Measurements from ENCODE around the gene FCGR3A.
"Not testable (repeated sequence)": the region's sequence is repeated elsewhere in the genome, so short reads cannot be mapped to it uniquely, and the experiment has no call there.

Gene FCGR3A

DNA sequence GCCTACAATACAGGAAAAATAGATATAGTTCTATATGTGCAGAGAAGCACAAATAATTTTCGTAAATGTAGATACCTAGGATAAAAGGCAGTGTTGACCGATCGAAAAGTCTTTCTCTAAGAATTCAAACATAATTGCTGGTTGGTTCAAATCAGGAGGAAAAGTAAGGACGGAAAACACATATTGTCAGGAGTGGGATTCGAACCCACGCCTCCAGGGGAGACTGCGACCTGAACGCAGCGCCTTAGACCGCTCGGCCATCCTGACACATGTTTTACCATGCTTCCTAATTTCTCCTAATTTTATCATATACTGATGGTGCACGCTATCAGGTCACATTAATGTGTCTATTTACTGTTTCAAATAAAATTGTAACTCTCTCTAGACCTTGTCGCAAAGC is 19.5 kb downstream of the FCGR3A start:
- H3K27me3 ChIP-seq (ENCODE audit: control insufficient read depth, insufficient read depth, low read length); H3K36me3 ChIP-seq (ENCODE audit: control insufficient read depth, insufficient read depth, low read length); H3K4me2 ChIP-seq (ENCODE audit: low read length); H3K9me3 ChIP-seq (ENCODE audit: control insufficient read depth, low read length); H3K4me1 ChIP-seq; H3K79me2 ChIP-seq; H3K9ac ChIP-seq; H3K27ac ChIP-seq; H2AFZ ChIP-seq: not testable (repeated sequence)
- H3K4me3 ChIP-seq (ENCODE audit: low read depth, low read length) = peak overlapping the region; percentile 68

DNA sequence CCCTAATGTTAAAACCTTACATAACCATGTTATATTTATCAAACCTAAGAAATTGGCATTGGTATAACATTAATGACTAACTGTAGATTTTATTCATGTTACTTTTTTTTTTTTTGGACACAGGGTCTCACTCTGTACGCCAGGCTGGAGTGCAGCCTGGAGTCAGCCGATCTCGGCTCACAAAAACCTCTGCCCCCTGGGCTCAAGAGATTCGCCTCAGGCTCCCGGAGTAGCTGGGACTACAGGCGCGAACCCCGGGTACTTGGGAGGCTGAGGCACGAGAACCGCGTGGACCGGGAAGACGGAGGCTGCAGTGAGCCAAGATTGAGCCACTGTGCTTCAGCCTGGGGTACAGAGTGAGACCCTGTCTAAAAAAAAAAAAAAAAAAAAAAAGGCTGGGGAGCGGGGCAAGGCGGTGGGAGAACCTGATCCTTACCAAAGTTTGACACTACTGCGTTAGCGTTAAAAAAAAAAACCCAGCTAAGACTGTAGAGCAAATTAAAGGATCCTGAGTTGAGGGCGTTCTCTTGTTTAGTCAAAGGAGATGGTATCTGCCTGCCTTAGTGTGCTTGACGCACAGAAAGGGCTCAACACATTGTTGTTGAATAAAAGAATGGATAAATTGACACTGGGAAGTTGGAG is 20.0 kb downstream of the FCGR3A start:
- H2AFZ ChIP-seq; H3K27me3 ChIP-seq (ENCODE audit: control insufficient read depth, insufficient read depth, low read length); H3K4me1 ChIP-seq; H3K4me3 ChIP-seq (ENCODE audit: low read depth, low read length); H3K27ac ChIP-seq; H3K36me3 ChIP-seq (ENCODE audit: control insufficient read depth, insufficient read depth, low read length); H3K4me2 ChIP-seq (ENCODE audit: low read length); H3K9me3 ChIP-seq (ENCODE audit: control insufficient read depth, low read length); H3K79me2 ChIP-seq; H3K9ac ChIP-seq: not testable (repeated sequence)

DNA sequence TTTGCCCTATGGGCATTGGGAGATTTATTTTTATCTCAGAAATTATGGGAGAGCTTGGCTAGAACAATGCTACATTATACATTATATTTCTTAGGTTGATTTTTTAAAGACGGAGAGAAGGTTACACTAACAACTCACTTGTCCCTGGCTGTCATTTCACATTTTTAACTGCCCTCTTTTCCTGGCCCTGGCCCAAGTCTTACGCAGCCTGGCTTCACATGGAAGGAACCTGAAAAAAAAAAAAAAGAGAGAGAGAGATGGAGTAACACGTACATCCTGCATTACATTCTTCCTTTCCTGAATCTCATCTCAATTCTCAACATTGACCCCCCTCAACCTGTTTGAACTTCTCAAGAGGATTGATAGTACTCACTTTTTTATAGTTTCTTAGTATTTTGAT is 21.1 kb downstream of the FCGR3A start:
- not testable (repeated sequence) for H3K9ac ChIP-seq; H3K27me3 ChIP-seq (ENCODE audit: control insufficient read depth, insufficient read depth, low read length); H3K36me3 ChIP-seq (ENCODE audit: control insufficient read depth, insufficient read depth, low read length); H3K4me1 ChIP-seq; H3K79me2 ChIP-seq; H3K27ac ChIP-seq; H3K4me2 ChIP-seq (ENCODE audit: low read length); H2AFZ ChIP-seq; H3K9me3 ChIP-seq (ENCODE audit: control insufficient read depth, low read length); H3K4me3 ChIP-seq (ENCODE audit: low read depth, low read length)

DNA sequence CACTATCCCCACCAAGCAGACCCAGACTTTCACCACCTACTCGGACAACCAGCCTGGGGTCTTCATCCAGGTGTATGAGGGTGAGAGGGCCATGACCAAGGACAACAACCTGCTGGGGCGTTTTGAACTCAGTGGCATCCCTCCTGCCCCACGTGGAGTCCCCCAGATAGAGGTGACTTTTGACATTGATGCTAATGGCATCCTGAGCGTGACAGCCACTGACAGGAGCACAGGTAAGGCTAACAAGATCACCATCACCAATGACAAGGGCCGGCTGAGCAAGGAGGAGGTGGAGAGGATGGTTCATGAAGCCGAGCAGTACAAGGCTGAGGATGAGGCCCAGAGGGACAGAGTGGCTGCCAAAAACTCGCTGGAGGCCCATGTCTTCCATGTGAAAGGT is 23.7 kb downstream of the FCGR3A start:
- not testable (repeated sequence) for H3K27ac ChIP-seq; H2AFZ ChIP-seq; H3K4me3 ChIP-seq (ENCODE audit: low read depth, low read length); H3K36me3 ChIP-seq (ENCODE audit: control insufficient read depth, insufficient read depth, low read length); H3K4me1 ChIP-seq; H3K9ac ChIP-seq; H3K27me3 ChIP-seq (ENCODE audit: control insufficient read depth, insufficient read depth, low read length); H3K4me2 ChIP-seq (ENCODE audit: low read length); H3K9me3 ChIP-seq (ENCODE audit: control insufficient read depth, low read length); H3K79me2 ChIP-seq

DNA sequence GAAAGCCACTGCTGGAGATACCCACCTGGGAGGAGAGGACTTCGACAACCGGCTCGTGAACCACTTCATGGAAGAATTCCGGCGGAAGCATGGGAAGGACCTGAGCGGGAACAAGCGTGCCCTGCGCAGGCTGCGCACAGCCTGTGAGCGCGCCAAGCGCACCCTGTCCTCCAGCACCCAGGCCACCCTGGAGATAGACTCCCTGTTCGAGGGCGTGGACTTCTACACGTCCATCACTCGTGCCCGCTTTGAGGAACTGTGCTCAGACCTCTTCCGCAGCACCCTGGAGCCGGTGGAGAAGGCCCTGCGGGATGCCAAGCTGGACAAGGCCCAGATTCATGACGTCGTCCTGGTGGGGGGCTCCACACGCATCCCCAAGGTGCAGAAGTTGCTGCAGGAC is 24.3 kb downstream of the FCGR3A start:
- not testable (repeated sequence) for H2AFZ ChIP-seq; H3K9me3 ChIP-seq (ENCODE audit: control insufficient read depth, low read length); H3K36me3 ChIP-seq (ENCODE audit: control insufficient read depth, insufficient read depth, low read length); H3K79me2 ChIP-seq; H3K27ac ChIP-seq; H3K4me1 ChIP-seq; H3K9ac ChIP-seq; H3K4me2 ChIP-seq (ENCODE audit: low read length); H3K4me3 ChIP-seq (ENCODE audit: low read depth, low read length); H3K27me3 ChIP-seq (ENCODE audit: control insufficient read depth, insufficient read depth, low read length)

DNA sequence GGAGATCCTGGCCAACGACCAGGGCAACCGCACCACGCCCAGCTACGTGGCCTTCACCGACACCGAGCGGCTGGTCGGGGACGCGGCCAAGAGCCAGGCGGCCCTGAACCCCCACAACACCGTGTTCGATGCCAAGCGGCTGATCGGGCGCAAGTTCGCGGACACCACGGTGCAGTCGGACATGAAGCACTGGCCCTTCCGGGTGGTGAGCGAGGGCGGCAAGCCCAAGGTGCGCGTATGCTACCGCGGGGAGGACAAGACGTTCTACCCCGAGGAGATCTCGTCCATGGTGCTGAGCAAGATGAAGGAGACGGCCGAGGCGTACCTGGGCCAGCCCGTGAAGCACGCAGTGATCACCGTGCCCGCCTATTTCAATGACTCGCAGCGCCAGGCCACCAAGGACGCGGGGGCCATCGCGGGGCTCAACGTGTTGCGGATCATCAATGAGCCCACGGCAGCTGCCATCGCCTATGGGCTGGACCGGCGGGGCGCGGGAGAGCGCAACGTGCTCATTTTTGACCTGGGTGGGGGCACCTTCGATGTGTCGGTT is 24.8 kb downstream of the FCGR3A start:
- H3K9ac ChIP-seq; H3K4me3 ChIP-seq (ENCODE audit: low read depth, low read length); H3K27me3 ChIP-seq (ENCODE audit: control insufficient read depth, insufficient read depth, low read length); H3K9me3 ChIP-seq (ENCODE audit: control insufficient read depth, low read length); H3K36me3 ChIP-seq (ENCODE audit: control insufficient read depth, insufficient read depth, low read length); H3K27ac ChIP-seq; H3K79me2 ChIP-seq; H3K4me1 ChIP-seq: not testable (repeated sequence)
- Histone ChIP-seq H3K4me2 (ENCODE audit: low read length) (peak overlapping the region; percentile 59), H2AFZ (peak overlapping the region; percentile 38)

DNA sequence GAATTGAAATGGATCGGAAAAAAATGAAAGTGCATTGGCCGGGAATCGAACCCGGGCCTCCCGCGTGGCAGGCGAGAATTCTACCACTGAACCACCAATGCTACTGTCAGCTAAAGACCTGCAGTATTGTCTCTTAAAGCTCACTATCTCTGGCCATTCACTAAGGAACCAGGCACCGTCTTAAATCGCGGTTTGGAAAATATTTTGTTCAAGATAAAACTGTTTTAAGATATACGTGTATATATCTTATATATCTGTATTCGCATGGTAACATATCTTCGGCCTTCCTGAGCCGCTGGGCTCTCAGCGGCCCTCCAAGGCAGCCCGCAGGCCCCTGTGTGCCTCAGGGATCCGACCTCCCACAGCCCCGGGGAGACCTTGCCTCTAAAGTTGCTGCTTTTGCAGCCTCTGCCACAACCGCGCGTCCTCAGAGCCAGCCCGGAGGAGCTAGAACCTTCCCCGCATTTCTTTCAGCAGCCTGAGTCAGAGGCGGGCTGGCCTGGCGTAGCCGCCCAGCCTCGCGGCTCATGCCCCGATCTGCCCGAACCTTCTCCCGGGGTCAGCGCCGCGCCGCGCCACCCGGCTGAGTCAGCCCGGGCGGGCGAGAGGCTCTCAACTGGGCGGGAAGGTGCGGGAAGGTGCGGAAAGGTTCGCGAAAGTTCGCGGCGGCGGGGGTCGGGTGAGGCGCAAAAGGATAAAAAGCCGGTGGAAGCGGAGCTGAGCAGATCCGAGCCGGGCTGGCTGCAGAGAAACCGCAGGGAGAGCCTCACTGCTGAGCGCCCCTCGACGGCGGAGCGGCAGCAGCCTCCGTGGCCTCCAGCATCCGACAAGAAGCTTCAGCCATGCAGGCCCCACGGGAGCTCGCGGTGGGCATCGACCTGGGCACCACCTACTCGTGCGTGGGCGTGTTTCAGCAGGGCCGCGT is 25.5 kb downstream of the FCGR3A start, which contains the start of gene HSPA6:
TSS of gene HSPA6 (plus strand) at position 724 of the 925 bp plus-strand sequence. CDS start at position 843, 119 bp downstream.
- Histone ChIP-seq H3K27ac (peak within 1 kb of the TSS; percentile 72), H2AFZ (peak within 1 kb of the TSS; percentile 81), H3K4me2 (ENCODE audit: low read length) (peak within 1 kb of the TSS; percentile 59), H3K4me3 (ENCODE audit: low read depth, low read length) (peak within 1 kb of the TSS; percentile 72)
- H3K36me3 ChIP-seq (ENCODE audit: control insufficient read depth, insufficient read depth, low read length); H3K79me2 ChIP-seq; H3K27me3 ChIP-seq (ENCODE audit: control insufficient read depth, insufficient read depth, low read length); H3K9ac ChIP-seq; H3K4me1 ChIP-seq; H3K9me3 ChIP-seq (ENCODE audit: control insufficient read depth, low read length): not testable (repeated sequence)

DNA sequence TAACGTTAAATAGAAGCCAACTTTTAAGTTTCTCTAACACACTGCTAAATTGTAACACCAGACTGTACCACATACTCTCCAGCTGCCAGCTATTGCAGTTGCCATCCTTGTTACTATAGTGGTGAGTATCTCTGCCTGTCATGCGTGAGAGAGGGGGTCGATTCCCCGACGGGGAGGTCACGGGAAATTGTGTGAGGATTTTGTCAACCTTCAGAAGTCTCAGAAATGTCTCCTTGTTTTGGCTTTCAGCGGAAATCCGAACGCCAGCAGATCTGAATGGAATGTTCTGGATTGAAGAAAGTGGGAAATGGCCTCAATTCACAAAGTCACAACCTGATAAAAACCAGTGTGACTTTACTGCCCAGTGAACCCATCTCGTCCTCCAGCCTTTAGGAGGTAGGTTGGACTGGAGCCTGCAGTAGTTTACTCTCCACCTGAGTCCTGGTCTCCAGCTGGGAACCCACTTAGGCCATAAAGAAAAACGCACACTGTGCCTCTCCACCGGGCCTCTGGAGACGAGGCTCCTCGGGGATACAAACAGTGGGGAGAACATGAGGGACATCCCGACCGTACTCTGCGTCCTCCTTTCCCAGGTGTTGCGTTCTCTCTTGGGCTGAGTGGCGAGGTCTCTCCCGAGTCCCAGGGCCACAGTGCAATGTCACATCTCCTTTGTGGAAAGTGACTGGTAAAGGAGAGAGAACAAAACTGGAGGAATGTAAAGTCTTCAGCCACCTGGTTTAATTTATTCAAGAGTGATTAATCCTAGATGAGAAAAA is 26.4 kb downstream of the FCGR3A start:
- H3K4me3 ChIP-seq (ENCODE audit: low read depth, low read length) = peak overlapping the region; percentile 72
- not testable (repeated sequence) for H3K9ac ChIP-seq

DNA sequence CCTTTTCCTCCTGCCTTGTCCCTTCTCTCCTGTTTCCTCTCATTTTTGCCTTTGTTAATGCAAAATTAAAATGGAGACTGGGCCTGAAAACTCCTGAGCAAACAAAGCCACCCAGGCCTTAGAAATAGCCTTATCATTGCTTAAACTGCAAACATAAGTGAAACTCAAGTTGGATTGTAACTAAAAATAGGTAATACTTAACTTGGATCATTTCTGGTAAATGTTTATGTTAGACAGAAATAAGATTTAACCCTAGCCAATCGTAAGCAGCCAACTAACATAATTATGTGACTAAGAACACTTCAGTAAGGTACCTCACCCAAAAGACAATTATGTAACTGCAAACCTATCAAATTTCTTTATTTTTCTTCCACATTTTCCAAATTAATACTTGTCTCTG is 35.7 kb downstream of the FCGR3A start:
- not testable (repeated sequence) for H3K9ac ChIP-seq; H3K9me3 ChIP-seq (ENCODE audit: control insufficient read depth, low read length); H3K4me2 ChIP-seq (ENCODE audit: low read length); H3K4me1 ChIP-seq; H3K36me3 ChIP-seq (ENCODE audit: control insufficient read depth, insufficient read depth, low read length); H3K79me2 ChIP-seq; H3K4me3 ChIP-seq (ENCODE audit: low read depth, low read length); H3K27ac ChIP-seq; H3K27me3 ChIP-seq (ENCODE audit: control insufficient read depth, insufficient read depth, low read length)
- peak overlapping the region; percentile 29 for H2AFZ ChIP-seq

More for the DNA sequence above, 26.4 kb downstream of the FCGR3A start:
- H3K9me3 ChIP-seq (ENCODE audit: control insufficient read depth, low read length); H3K79me2 ChIP-seq; H3K4me2 ChIP-seq (ENCODE audit: low read length); H3K36me3 ChIP-seq (ENCODE audit: control insufficient read depth, insufficient read depth, low read length); H3K27me3 ChIP-seq (ENCODE audit: control insufficient read depth, insufficient read depth, low read length); H2AFZ ChIP-seq; H3K4me1 ChIP-seq: not testable (repeated sequence)
- H3K27ac ChIP-seq = peak overlapping the region; percentile 72

DNA sequence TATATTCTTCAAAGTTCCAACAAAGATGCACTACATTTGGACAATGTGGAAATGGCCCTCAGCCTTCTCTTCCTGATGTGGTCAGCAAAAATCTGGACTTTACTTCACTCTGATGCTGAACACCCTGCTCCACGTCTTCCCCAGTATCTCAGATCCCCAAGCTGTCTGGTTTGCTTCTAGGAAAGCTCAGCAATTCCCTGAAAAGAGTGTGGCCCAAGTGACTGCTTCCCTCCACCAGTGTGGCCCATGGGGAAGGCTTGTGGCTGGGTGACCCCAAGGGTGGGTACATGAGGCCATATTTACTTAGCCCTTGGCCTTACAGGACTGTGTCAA is 36.2 kb downstream of the FCGR3A start:
- not testable (repeated sequence) for H3K79me2 ChIP-seq; H3K4me2 ChIP-seq (ENCODE audit: low read length); H3K36me3 ChIP-seq (ENCODE audit: control insufficient read depth, insufficient read depth, low read length); H3K27ac ChIP-seq; H3K9me3 ChIP-seq (ENCODE audit: control insufficient read depth, low read length); H3K4me3 ChIP-seq (ENCODE audit: low read depth, low read length); H3K9ac ChIP-seq; H3K4me1 ChIP-seq; H3K27me3 ChIP-seq (ENCODE audit: control insufficient read depth, insufficient read depth, low read length)
- peak overlapping the region; percentile 29 for H2AFZ ChIP-seq
